ENCODE results near the gene LRRFIP2.
"Not testable (repeated sequence)": the region's sequence is repeated elsewhere in the genome, so short reads cannot be mapped to it uniquely, and the experiment has no call there.

LRRFIP2 gene

DNA sequence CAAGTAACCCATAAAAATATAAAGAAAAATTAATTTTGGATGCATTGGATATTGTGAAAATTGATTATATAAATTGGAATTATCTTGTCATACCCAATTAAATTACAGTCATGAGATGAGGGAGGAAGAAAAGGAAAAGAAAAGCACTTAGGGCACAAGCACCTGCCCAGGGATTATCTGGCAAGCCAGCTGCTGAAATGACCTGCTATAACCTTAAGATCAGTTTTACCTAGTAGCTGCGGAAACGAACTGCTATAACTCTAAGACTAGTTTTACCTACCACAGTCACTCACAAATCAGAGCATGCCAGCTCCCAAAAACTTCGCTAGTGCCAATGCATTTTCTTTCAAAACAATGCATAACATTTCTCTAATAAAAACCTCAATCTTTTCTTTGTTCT lies 26.2 kb downstream of the LRRFIP2 start:
- Histone ChIP-seq H3K4me1 (ENCODE audit: control insufficient read depth, insufficient read depth, low read length) (no peaks in the 10 kb centered on the region), H3K4me3 (ENCODE audit: low read depth, low read length) (no peak overlapping the region), H3K9me3 (ENCODE audit: control insufficient read depth, insufficient read depth, low read depth, low read length) (no peaks in the 10 kb centered on the region), H3K27ac (ENCODE audit: extremely low read depth, low read depth, low read length) (no peak overlapping the region), H3K36me3 (ENCODE audit: control insufficient read depth in 2 of 2, insufficient read depth in 1 of 2, low read length in 2 of 2) (peaks cover 0 to 37% of the 10 kb centered on the region in 2 experiments; a peak in 1 of 3 replicates)
- ChIA-PET POLR2A (no interaction called here), CTCF (no interaction called here)
- TF ChIP-seq ZNF112 (tag by site-specific recombination; IDR thresholded peaks at IDR 0.05) (no peak), ZNF155 (tag by site-specific recombination; IDR thresholded peaks at IDR 0.05) (no peak), ZNF600 (tag by site-specific recombination; IDR thresholded peaks at IDR 0.05) (no peak), SETDB1 (IDR thresholded peaks at IDR 0.05; ENCODE audit: insufficient read length, low read length) (no peak), ZNF677 (tag by site-specific recombination; IDR thresholded peaks at IDR 0.05) (no peak), BCL11A (tag by site-specific recombination; IDR thresholded peaks at IDR 0.05; ENCODE audit: low read depth) (no peak), SALL2 (tag by site-specific recombination; IDR thresholded peaks at IDR 0.05; ENCODE audit: borderline replicate concordance) (no peak), SCRT1 (tag by site-specific recombination; IDR thresholded peaks at IDR 0.05; ENCODE audit: borderline replicate concordance) (no peak), ZNF223 (tag by site-specific recombination; IDR thresholded peaks at IDR 0.05) (no peak), ZNF302 (tag by site-specific recombination; IDR thresholded peaks at IDR 0.05; ENCODE audit: low read depth) (no peak), SP2 (tag by site-specific recombination; IDR thresholded peaks at IDR 0.05) (no peak)
- TF ChIP-seq, protein P1, sequence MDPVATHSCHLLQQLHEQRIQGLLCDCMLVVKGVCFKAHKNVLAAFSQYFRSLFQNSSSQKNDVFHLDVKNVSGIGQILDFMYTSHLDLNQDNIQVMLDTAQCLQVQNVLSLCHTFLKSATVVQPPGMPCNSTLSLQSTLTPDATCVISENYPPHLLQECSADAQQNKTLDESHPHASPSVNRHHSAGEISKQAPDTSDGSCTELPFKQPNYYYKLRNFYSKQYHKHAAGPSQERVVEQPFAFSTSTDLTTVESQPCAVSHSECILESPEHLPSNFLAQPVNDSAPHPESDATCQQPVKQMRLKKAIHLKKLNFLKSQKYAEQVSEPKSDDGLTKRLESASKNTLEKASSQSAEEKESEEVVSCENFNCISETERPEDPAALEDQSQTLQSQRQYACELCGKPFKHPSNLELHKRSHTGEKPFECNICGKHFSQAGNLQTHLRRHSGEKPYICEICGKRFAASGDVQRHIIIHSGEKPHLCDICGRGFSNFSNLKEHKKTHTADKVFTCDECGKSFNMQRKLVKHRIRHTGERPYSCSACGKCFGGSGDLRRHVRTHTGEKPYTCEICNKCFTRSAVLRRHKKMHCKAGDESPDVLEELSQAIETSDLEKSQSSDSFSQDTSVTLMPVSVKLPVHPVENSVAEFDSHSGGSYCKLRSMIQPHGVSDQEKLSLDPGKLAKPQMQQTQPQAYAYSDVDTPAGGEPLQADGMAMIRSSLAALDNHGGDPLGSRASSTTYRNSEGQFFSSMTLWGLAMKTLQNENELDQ (tag by site-specific recombination; IDR thresholded peaks at IDR 0.05; ENCODE audit: low read depth) = no peak
- TF ChIP-seq, protein P2, sequence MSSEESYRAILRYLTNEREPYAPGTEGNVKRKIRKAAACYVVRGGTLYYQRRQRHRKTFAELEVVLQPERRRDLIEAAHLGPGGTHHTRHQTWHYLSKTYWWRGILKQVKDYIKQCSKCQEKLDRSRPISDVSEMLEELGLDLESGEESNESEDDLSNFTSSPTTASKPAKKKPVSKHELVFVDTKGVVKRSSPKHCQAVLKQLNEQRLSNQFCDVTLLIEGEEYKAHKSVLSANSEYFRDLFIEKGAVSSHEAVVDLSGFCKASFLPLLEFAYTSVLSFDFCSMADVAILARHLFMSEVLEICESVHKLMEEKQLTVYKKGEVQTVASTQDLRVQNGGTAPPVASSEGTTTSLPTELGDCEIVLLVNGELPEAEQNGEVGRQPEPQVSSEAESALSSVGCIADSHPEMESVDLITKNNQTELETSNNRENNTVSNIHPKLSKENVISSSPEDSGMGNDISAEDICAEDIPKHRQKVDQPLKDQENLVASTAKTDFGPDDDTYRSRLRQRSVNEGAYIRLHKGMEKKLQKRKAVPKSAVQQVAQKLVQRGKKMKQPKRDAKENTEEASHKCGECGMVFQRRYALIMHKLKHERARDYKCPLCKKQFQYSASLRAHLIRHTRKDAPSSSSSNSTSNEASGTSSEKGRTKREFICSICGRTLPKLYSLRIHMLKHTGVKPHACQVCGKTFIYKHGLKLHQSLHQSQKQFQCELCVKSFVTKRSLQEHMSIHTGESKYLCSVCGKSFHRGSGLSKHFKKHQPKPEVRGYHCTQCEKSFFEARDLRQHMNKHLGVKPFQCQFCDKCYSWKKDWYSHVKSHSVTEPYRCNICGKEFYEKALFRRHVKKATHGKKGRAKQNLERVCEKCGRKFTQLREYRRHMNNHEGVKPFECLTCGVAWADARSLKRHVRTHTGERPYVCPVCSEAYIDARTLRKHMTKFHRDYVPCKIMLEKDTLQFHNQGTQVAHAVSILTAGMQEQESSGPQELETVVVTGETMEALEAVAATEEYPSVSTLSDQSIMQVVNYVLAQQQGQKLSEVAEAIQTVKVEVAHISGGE (tag by site-specific recombination; conservative IDR thresholded peaks at IDR 0.05; ENCODE audit: low read depth) = no peak

DNA sequence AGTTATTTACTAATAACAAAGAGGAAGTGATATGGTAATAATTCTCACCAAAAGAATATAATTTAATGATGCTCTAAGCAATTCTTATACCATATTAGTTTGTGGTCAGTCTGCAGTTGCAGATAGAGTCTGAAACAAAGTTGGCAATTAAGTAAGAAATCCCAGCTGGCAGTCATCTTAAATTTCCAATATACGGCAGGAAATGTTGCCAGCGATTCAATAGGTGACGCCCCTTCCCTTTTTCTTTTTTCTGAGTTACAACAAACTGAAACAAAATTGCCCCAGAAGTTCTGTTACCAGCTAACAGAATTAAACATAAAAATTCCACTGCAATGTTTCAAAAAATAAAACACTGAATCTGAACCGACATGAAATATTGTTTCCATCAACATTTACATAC lies 26.7 kb downstream of the LRRFIP2 start:
- TF ChIP-seq ZNF404 (tag by site-specific recombination; IDR thresholded peaks at IDR 0.05) (no peak), SCRT2 (tag by site-specific recombination; IDR thresholded peaks at IDR 0.05) (no peak)
- Histone ChIP-seq H3K36me3 (ENCODE audit: control insufficient read depth in 2 of 2, insufficient read depth in 1 of 2, low read length in 2 of 2) (peaks cover 0 to 42% of the 10 kb centered on the region in 2 experiments; a peak in 1 of 3 replicates), H3K4me3 (ENCODE audit: low read depth, low read length) (no peak overlapping the region), H3K9me3 (ENCODE audit: control insufficient read depth, insufficient read depth, low read depth, low read length) (no peaks in the 10 kb centered on the region), H3K4me1 (ENCODE audit: control insufficient read depth, insufficient read depth, low read length) (no peaks in the 10 kb centered on the region), H3K27ac (ENCODE audit: extremely low read depth, low read depth, low read length) (no peak overlapping the region)
- ChIA-PET CTCF (no interaction called here), POLR2A (no interaction called here)

DNA sequence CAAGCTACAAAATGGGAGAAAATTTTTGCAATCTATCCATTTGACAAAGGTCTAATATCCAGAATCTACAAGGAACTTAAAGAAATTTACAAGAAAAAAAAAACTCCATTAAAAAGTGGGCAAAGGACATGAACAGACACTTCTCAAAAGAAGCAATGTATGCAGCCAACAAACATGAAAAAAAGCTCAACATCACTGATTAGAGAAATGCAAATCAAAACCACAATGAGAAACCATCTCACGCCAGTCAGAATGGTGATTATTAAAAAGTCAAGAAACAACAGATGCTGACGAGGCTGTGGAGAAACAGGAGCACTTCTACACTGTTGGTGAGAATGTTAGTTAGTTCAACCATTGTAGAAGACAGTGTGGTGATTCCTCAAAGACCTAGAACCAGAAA lies 27.5 kb downstream of the LRRFIP2 start:
- H3K4me3 ChIP-seq (ENCODE audit: low read depth, low read length); CTCF ChIA-PET; H3K27ac ChIP-seq (ENCODE audit: extremely low read depth, low read depth, low read length); POLR2A ChIA-PET; H3K9me3 ChIP-seq (ENCODE audit: control insufficient read depth, insufficient read depth, low read depth, low read length); H3K4me1 ChIP-seq (ENCODE audit: control insufficient read depth, insufficient read depth, low read length): not testable (repeated sequence)
- peaks cover 0 to 44% of the 10 kb centered on the region in 2 experiments; a peak in 1 of 3 replicates for H3K36me3 ChIP-seq (ENCODE audit: control insufficient read depth in 2 of 2, insufficient read depth in 1 of 2, low read length in 2 of 2)

All from HEK293 (cell line).